Ectodermal cell (in vitro differentiated cells): ENCODE data around the gene INF2.

ENCODE experiments used
- H3K27ac ChIP-seq: 2 replicates; pipeline ENCODE4 v1.7.0; 2013; ENCODE audit warnings: mild to moderate bottlenecking, low read depth, low read length; ENCODE audit not compliant: insufficient read depth, poor library complexity, severe bottlenecking
- H3K27me3 ChIP-seq: 2 replicates; pipeline ENCODE4 v1.7.0; 2013; ENCODE audit warnings: mild to moderate bottlenecking, low read length; ENCODE audit not compliant: insufficient read depth, control insufficient read depth, poor library complexity, severe bottlenecking
- H3K36me3 ChIP-seq: one replicate; pipeline ENCODE4 v1.7.0; 2013; ENCODE audit warnings: low read length; ENCODE audit not compliant: control insufficient read depth, insufficient read depth
- H3K4me1 ChIP-seq: one replicate; pipeline ENCODE4 v1.7.0; 2013; ENCODE audit warnings: low read length; ENCODE audit not compliant: control insufficient read depth, insufficient read depth
- H3K4me3 ChIP-seq: 2 replicates; pipeline ENCODE4 v1.7.0; 2013; ENCODE audit warnings: low read depth, low read length, control low read depth; ENCODE audit not compliant: insufficient read depth
- H3K9me3 ChIP-seq: 2 replicates; pipeline ENCODE4 v1.7.0; 2013; ENCODE audit warnings: mild to moderate bottlenecking, low read length, moderate library complexity; ENCODE audit not compliant: control insufficient read depth
- WGBS, 2 experiments: methylation state at CpG; one replicate each; pipeline ENCODE4 v1.1.7; 2013; ENCODE audit warnings: missing lambda C conversion rate in 2 of 2; 5-methylcytosine and 5-hydroxymethylcytosine counted together

Gene INF2

DNA sequence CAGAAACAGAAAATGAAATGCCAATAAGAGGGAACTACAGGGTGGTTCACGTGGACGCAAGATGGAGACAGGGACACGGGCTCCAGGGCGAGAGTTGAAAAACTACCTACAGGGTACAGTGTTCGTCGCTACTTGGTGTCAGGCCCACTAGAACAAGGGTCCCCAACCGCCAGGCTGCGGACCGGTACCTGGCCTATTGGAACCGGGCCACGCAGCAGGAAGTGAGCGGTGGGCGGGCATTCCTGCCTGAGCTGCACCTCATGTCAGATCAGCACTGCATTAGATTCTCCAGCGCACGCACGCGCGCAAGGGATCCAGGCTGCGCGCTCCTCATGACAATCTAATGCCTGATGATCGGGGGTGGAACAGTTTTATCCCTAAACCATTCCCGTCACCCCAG, 14.8 kb downstream of the INF2 start:
- Histone ChIP-seq H3K4me3 (no peak overlapping the region), H3K4me1 (peaks cover 20% of the 10 kb centered on the region), H3K36me3 (peaks cover 16% of the 10 kb centered on the region), H3K9me3 (no peaks in the 10 kb centered on the region), H3K27ac (no peak overlapping the region), H3K27me3 (no peaks in the 10 kb centered on the region)
- WGBS, 2 experiments = 96 to 97% methylated on average over 22 of the region's 22 CpGs

DNA sequence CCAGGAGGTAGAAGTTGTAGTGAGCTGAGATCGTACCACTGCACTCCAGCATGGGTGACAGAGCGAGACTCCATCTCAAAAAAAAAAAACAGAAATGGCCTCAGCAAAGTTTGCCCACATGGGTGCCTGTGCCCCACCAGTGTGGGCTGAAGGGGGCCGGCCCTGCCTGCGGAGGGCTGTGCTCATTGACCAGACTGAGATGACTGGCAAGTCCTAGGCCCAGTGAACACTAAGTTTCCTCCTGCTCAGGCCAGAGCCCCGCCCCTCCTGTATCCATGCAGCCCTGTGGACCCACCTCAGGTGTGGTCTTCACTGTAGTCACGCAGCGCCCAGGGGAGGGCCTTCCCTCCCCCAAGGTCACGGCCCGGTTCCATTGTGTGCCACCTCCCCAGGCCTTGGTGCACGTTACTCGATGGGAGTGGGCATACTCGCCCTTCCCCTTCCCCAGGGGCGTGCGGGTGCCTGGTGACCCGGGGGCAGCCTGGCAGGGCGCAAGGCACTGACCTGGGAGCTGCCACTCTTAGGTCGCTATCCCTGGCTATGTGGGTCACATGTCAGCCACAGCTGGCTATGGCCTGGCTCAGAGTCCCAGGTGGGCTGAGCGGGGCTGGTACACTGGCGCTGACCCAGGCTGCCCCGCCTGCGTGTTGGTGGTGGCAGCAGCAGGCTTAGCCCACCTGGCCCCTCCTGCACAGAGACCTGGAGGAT, 16.1 kb downstream of the INF2 start:
- Histone ChIP-seq H3K9me3 (no peaks in the 10 kb centered on the region), H3K36me3 (peaks cover 16% of the 10 kb centered on the region), H3K27ac (no peak overlapping the region), H3K4me3 (no peak overlapping the region), H3K4me1 (peaks cover 14% of the 10 kb centered on the region), H3K27me3 (no peaks in the 10 kb centered on the region)
- WGBS, 2 experiments = 93 to 94% methylated on average over 21 of the region's 21 CpGs

DNA sequence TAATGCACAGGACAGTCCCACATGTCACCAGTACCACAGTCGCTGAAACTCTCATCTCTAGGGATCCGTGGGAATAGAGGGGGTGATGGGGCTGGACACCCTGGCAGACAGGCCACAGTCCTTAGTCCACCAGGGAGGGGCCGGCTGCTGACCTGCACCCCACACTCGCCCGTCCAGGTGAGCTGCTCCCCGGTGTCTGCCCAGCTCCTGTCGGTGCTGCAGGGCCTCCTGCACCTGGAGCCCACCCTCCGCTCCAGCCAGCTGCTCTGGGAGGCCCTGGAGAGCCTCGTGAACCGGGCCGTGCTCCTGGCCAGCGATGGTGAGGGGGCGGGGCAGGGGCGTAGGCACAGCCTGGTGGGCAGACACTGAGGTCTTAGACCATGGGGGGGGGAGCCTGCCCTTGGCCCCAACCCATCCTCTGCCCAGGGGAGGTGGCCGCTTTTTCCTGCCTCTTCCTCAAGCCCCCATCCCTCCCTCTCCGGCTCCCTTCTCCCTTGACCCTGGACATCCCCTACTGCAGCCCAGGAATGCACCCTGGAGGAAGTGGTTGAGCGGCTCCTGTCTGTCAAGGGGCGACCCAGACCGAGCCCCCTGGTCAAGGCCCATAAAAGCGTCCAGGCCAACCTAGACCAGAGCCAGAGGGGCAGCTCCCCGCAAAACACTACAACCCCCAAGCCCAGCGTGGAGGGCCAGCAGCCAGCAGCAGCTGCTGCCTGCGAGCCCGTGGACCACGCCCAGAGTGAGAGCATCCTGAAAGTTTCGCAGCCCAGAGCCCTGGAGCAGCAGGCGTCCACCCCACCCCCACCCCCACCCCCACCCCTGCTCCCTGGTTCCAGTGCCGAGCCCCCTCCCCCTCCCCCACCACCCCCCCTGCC, 17.6 kb downstream of the INF2 start:
- H3K27me3 ChIP-seq = no peaks in the 10 kb centered on the region
- H3K36me3 ChIP-seq = peaks cover 13% of the 10 kb centered on the region
- H3K4me3 ChIP-seq = no peak overlapping the region
- 58 to 63% methylated on average over 25 of the region's 28 CpGs for whole genome bisulfite sequencing, 2 experiments
- H3K9me3 ChIP-seq = no peaks in the 10 kb centered on the region
- H3K4me1 ChIP-seq = peaks cover 14% of the 10 kb centered on the region
- H3K27ac ChIP-seq = no peak overlapping the region

DNA sequence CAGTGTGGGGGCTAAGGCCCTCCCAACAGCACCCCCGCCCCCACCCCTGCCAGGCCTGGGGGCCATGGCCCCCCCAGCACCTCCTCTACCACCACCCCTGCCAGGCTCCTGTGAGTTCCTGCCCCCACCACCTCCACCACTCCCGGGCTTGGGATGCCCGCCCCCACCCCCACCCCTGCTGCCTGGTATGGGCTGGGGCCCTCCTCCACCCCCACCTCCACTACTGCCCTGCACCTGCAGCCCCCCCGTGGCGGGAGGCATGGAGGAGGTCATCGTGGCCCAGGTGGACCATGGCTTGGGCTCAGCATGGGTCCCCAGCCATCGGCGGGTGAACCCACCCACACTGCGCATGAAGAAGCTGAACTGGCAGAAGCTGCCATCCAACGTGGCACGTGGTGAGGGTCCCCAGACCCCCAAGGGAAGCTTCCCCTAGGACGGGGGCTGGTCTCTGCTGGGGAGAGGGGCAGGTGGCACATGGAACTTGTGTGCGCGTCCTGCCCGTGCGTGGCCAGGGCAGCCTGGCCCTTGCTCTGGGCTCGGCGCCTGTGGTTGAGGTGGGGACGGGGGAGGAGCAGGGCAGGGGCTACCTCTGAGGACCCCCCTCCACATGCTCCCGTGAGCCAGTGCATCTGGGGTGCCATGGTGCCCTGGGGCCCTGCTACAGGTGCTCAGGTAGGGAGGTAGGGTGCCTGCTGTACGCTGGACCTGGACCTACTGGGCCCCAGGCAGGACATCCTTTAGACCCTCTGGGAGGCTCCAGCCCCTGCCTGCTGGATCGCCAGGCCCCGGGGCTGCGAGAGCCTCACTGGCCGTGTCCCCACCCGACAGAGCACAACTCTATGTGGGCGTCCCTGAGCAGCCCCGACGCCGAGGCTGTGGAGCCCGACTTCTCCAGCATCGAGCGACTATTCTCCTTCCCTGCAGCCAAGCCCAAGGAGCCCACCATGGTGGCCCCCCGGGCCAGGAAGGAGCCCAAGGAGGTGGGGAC, 18.5 kb downstream of the INF2 start:
- Histone ChIP-seq H3K27me3 (no peaks in the 10 kb centered on the region), H3K27ac (no peak overlapping the region), H3K36me3 (peaks cover 13% of the 10 kb centered on the region), H3K4me1 (peaks cover 14% of the 10 kb centered on the region), H3K4me3 (no peak overlapping the region), H3K9me3 (no peaks in the 10 kb centered on the region)
- 68 to 71% methylated on average over 31 to 32 of the region's 34 CpGs for WGBS, 2 experiments

DNA sequence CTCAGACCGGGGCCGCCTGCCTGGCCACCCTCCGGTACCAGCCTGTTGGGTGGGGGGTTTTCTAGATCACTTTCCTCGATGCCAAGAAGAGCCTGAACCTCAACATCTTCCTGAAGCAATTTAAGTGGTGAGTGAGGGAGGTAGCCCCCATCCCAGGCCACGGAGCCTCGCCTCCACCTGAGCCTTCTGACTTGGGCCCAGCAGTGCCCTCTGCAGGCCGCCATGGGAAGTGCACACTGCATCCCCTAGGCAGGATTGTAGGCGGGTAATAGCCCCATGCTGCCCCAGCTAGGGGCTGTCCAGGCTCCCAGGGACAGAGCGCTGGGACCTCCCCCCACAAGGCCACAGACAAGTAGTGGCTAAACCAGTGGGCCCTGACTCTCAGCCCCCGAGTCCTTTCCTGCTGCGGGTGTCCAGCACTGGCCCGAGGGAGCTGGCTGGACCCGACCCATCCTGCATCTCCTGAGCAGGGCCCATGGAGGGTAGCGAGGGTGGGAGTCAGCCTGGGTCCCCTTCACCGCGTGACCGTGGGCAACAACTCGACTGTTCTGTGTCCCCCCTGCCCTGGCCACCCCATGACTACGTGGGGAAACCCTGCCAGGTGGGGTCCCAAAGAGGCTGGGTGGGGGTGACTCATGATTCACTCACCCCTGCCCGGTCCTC, 19.3 kb downstream of the INF2 start:
- 52 to 54% methylated on average over 20 of the region's 20 CpGs for WGBS, 2 experiments
- no peaks in the 10 kb centered on the region for H3K27me3 ChIP-seq
- H3K36me3 ChIP-seq = peaks cover 10% of the 10 kb centered on the region
- no peak overlapping the region for H3K27ac ChIP-seq
- H3K9me3 ChIP-seq = no peaks in the 10 kb centered on the region
- no peak overlapping the region for H3K4me3 ChIP-seq
- peaks cover 14% of the 10 kb centered on the region for H3K4me1 ChIP-seq

DNA sequence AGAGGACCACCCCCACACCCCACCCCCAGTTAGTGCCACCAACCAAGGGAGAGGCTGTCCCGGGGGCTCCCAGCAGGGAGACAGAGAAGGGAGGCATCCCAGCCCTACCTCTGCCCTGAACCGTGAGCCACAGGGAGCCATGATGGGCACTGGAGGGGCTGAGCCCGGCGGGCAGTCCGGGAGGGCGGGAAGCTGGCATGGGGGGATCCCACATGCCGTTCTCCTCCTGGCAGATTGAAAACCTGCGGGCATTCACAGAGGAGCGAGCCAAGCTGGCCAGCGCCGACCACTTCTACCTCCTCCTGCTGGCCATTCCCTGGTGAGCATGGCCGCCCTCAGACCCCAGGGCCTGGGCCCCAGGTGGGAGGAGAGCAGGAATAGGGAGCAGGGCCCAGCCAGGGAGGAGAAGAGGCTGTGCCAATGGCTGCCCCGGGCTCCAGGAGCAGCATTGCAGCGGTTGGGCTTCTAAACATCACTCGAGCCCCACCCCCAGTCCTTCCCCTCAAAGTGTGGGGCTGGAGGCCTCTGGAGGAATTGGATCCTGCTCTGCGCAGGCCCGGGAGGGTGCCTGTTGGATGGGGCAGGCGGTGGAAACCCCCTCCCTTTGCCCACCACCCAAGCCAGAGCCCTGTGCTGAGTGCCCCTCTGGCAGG, 20.1 kb downstream of the INF2 start:
- 88 to 89% methylated on average over 18 of the region's 18 CpGs for WGBS, 2 experiments
- H3K27me3 ChIP-seq = no peaks in the 10 kb centered on the region
- H3K9me3 ChIP-seq = no peaks in the 10 kb centered on the region
- H3K4me3 ChIP-seq = no peak overlapping the region
- H3K27ac ChIP-seq = no peak overlapping the region
- peaks cover 2% of the 10 kb centered on the region for H3K36me3 ChIP-seq
- peaks cover 14% of the 10 kb centered on the region for H3K4me1 ChIP-seq

DNA sequence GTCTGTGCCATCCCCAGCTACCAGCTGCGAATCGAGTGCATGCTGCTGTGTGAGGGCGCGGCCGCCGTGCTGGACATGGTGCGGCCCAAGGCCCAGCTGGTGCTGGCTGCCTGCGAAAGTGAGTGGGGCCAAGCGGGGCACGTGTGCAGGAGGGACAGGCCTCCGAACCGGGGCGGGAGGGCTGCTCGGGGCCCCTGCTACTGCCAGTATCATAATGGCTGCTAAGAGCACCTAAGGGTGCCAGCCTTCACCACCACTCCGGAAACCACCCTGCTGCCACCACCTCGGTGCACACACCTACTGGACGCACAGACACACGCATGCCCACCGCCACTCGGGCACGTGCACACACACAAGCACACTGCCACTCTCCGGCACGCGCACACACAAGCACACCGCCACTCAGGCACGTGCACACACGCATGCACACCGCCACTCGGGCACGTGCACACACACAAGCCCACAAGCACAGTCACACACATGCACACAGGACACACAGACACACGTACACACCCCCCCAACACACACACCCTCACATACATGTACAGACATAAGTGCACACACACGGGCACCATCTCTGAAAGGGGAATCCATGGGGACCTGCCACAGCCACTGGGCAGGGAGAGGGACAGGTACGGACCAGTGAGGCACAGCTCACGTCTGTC, 20.8 kb downstream of the INF2 start:
- Histone ChIP-seq H3K9me3 (no peaks in the 10 kb centered on the region), H3K27me3 (no peaks in the 10 kb centered on the region), H3K4me3 (no peak overlapping the region), H3K36me3 (no peaks in the 10 kb centered on the region), H3K4me1 (peaks cover 14% of the 10 kb centered on the region), H3K27ac (no peak overlapping the region)
- 91% methylated on average over 34 of the region's 34 CpGs for WGBS, 2 experiments

DNA sequence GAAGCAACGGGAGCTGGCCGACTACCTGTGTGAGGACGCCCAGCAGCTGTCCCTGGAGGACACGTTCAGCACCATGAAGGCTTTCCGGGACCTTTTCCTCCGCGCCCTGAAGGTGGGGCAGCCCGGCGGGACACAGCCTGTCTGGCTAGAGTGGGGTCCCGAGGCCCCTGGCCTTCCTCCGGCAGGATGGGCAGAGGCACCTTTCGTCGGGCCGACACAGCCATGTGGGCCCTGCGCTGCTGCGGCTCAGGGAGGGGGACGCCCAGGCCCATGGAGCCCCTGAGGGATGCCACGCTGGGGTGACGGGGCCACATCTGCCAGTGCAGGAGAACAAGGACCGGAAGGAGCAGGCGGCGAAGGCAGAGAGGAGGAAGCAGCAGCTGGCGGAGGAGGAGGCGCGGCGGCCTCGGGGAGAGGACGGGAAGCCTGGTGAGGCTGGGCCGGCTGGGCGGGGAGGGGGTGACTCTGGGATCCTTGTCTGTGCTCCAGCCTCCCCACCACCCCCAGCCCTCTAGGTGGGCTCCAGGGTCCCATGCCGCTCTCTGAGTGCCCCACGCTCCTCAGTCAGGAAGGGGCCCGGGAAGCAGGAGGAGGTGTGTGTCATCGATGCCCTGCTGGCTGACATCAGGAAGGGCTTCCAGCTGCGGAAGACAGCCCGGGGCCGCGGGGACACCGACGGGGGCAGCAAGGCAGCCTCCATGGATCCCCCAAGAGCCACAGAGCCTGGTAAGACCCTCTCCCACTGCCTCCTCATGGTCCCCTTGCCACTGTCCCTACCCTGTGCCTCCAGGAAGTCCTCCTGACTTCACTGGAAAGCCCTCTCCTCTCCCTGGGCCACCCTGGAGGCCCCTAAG, 23.7 kb downstream of the INF2 start:
- Histone ChIP-seq H3K36me3 (no peaks in the 10 kb centered on the region), H3K4me1 (peaks cover 3% of the 10 kb centered on the region), H3K9me3 (no peaks in the 10 kb centered on the region), H3K27me3 (no peaks in the 10 kb centered on the region), H3K27ac (no peak overlapping the region), H3K4me3 (no peak overlapping the region)
- WGBS, 2 experiments = 93 to 94% methylated on average over 40 of the region's 40 CpGs
